Stimulated activated naive B cell treated with anti-CD40 and anti-IgM and Interleukin-4, amounts not matched to agents 10 μg/mL and 1 μg/mL and 100 μg/mL, for 72 hours (primary cell): ENCODE data around the gene SNTN.
"Not testable (repeated sequence)": the region's sequence is repeated elsewhere in the genome, so short reads cannot be mapped to it uniquely, and the experiment has no call there.

Experiments
- ATAC-seq, 2 donors: fragments of 150-1000 bp; cut with Tn5 transposase; replicated peaks; 2 replicates each; pipeline ENCODE4 v1.10.0; 2021; ENCODE audit warnings: moderate library complexity in 1 of 2
- DNase-seq: peaks from one replicate; pipeline ENCODE4 v3.0.0; 2021
- H3K27ac Mint-ChIP-seq: one replicate; pipeline ENCODE4 v1.8.0; 2022; ENCODE audit warnings: mild to moderate bottlenecking, mixed read lengths
- H3K27me3 Mint-ChIP-seq, 2 donors: one replicate each; pipeline ENCODE4 v1.8.0; 2022; ENCODE audit warnings: mixed read lengths in 2 of 2
- H3K36me3 Mint-ChIP-seq, 2 donors: one replicate each; pipeline ENCODE4 v1.8.0; 2022; ENCODE audit warnings: mixed read lengths in 2 of 2, mild to moderate bottlenecking in 1 of 2
- H3K4me1 Mint-ChIP-seq, 2 donors: one replicate each; pipeline ENCODE4 v1.8.0; 2022; ENCODE audit warnings: mixed read lengths in 2 of 2, mild to moderate bottlenecking in 1 of 2
- H3K4me3 Mint-ChIP-seq, 2 donors: one replicate each; pipeline ENCODE4 v1.8.0; 2022; ENCODE audit warnings: mild to moderate bottlenecking in 2 of 2, mixed read lengths in 2 of 2, moderate library complexity in 1 of 2
- H3K9me3 Mint-ChIP-seq, 2 donors: one replicate each; pipeline ENCODE4 v1.8.0; 2022; ENCODE audit warnings: mixed read lengths in 2 of 2, mild to moderate bottlenecking in 1 of 2

Gene SNTN

GRCh38 chr3:63652066-63652725 lies at the start of gene SNTN:
Gene SNTN, plus strand, starts transcription at chr3:63652675. Its CDS starts 13 bp downstream, at chr3:63652688.
- Mint-ChIP-seq H3K36me3 (no peaks in the 10 kb centered on the region), H3K27ac (no peak within 1 kb of the TSS), H3K27me3 (no peaks in the 10 kb centered on the region), H3K4me3 (no peak within 1 kb of the TSS), H3K4me1 (no peaks in the 10 kb centered on the region), H3K9me3 (peaks cover 4 to 10% of the 10 kb centered on the region in 2 donors)
- DNase-seq (no peak), ATAC-seq (no peak)

- peaks cover 0 to 2% of the 10 kb centered on the region in 2 donors for H3K9me3 Mint-ChIP-seq
- no peak for DNase-seq
- no peaks in the 10 kb centered on the region for H3K36me3 Mint-ChIP-seq
- no peak for ATAC-seq
- no peaks in the 10 kb centered on the region for H3K27me3 Mint-ChIP-seq
- no peak overlapping the region for H3K4me3 Mint-ChIP-seq
- H3K4me1 Mint-ChIP-seq: no peaks in the 10 kb centered on the region
- no peak overlapping the region for H3K27ac Mint-ChIP-seq
Observed at GRCh38 chr3:63607716-63608115, 44.8 kb upstream of the SNTN start.

- no peaks in the 10 kb centered on the region for H3K27me3 Mint-ChIP-seq
- no peaks in the 10 kb centered on the region for H3K36me3 Mint-ChIP-seq
- ATAC-seq (no peak), DNase-seq (no peak)
- H3K27ac Mint-ChIP-seq: no peak overlapping the region
- no peaks in the 10 kb centered on the region for H3K4me1 Mint-ChIP-seq
- no peaks in the 10 kb centered on the region for H3K9me3 Mint-ChIP-seq
- no peak overlapping the region for H3K4me3 Mint-ChIP-seq
Observed at GRCh38 chr3:63609408-63609807, 43.1 kb upstream of the SNTN start.

- H3K4me3 Mint-ChIP-seq: no peak overlapping the region
- no peak overlapping the region for H3K27ac Mint-ChIP-seq
- no peaks in the 10 kb centered on the region for H3K9me3 Mint-ChIP-seq
- no peaks in the 10 kb centered on the region for H3K27me3 Mint-ChIP-seq
- H3K36me3 Mint-ChIP-seq: no peaks in the 10 kb centered on the region
- H3K4me1 Mint-ChIP-seq: no peaks in the 10 kb centered on the region
- DNase-seq: no peak
- no peak for ATAC-seq
Observed at GRCh38 chr3:63609834-63610233, 42.6 kb upstream of the SNTN start.

- ATAC-seq: no peak
- H3K9me3 Mint-ChIP-seq: no peaks in the 10 kb centered on the region
- no peak overlapping the region for H3K4me3 Mint-ChIP-seq
- no peak for DNase-seq
- H3K27ac Mint-ChIP-seq: no peak overlapping the region
- no peaks in the 10 kb centered on the region for H3K4me1 Mint-ChIP-seq
- no peaks in the 10 kb centered on the region for H3K36me3 Mint-ChIP-seq
- H3K27me3 Mint-ChIP-seq: no peaks in the 10 kb centered on the region
Observed at GRCh38 chr3:63611382-63611781, 41.1 kb upstream of the SNTN start.

GRCh38 chr3:63613561-63613960 lies 38.9 kb upstream of the SNTN start:
- DNase-seq: no peak
- Mint-ChIP-seq H3K4me3 (no peak overlapping the region), H3K27me3 (no peaks in the 10 kb centered on the region), H3K9me3 (no peaks in the 10 kb centered on the region), H3K4me1 (no peaks in the 10 kb centered on the region), H3K27ac (no peak overlapping the region), H3K36me3 (no peaks in the 10 kb centered on the region)
- no peak for ATAC-seq

- H3K36me3 Mint-ChIP-seq: no peaks in the 10 kb centered on the region
- H3K4me3 Mint-ChIP-seq: no peak overlapping the region
- H3K4me1 Mint-ChIP-seq: no peaks in the 10 kb centered on the region
- H3K9me3 Mint-ChIP-seq: peaks cover 5 to 8% of the 10 kb centered on the region in 2 donors
- no peaks in the 10 kb centered on the region for H3K27me3 Mint-ChIP-seq
- no peak for DNase-seq
- ATAC-seq: no peak
- H3K27ac Mint-ChIP-seq: no peak overlapping the region
Observed at GRCh38 chr3:63617391-63617790, 35.1 kb upstream of the SNTN start.

GRCh38 chr3:63624941-63625560 lies 27.4 kb upstream of the SNTN start:
- ATAC-seq (no peak), DNase-seq (no peak)
- Mint-ChIP-seq H3K27me3 (no peaks in the 10 kb centered on the region), H3K9me3 (peaks cover 5 to 8% of the 10 kb centered on the region in 2 donors), H3K4me3 (no peak overlapping the region), H3K36me3 (no peaks in the 10 kb centered on the region), H3K27ac (no peak overlapping the region), H3K4me1 (no peaks in the 10 kb centered on the region)

GRCh38 chr3:63631670-63632069 lies 20.8 kb upstream of the SNTN start:
- Mint-ChIP-seq H3K4me1 (no peaks in the 10 kb centered on the region), H3K27ac (no peak overlapping the region), H3K4me3 (no peak overlapping the region), H3K9me3 (peaks cover 4 to 7% of the 10 kb centered on the region in 2 donors), H3K27me3 (no peaks in the 10 kb centered on the region), H3K36me3 (no peaks in the 10 kb centered on the region)
- no peak for ATAC-seq
- no peak for DNase-seq

GRCh38 chr3:63635186-63635585 lies 17.3 kb upstream of the SNTN start:
- peaks cover 6 to 11% of the 10 kb centered on the region in 2 donors for H3K9me3 Mint-ChIP-seq
- peaks cover 0 to 6% of the 10 kb centered on the region in 2 donors for H3K27me3 Mint-ChIP-seq
- DNase-seq (no peak), ATAC-seq (no peak)
- H3K36me3 Mint-ChIP-seq: no peaks in the 10 kb centered on the region
- H3K4me3 Mint-ChIP-seq: no peak overlapping the region
- no peak overlapping the region for H3K27ac Mint-ChIP-seq
- no peaks in the 10 kb centered on the region for H3K4me1 Mint-ChIP-seq

GRCh38 chr3:63639806-63640205 lies 12.7 kb upstream of the SNTN start:
- Mint-ChIP-seq H3K27ac (no peak overlapping the region), H3K4me1 (no peaks in the 10 kb centered on the region), H3K36me3 (no peaks in the 10 kb centered on the region), H3K27me3 (peaks cover 3 to 6% of the 10 kb centered on the region in 2 donors), H3K4me3 (no peak overlapping the region), H3K9me3 (peaks cover 7 to 9% of the 10 kb centered on the region in 2 donors)
- ATAC-seq (no peak), DNase-seq (no peak)

- Mint-ChIP-seq H3K4me3 (no peak overlapping the region), H3K4me1 (no peaks in the 10 kb centered on the region), H3K27me3 (peaks cover 3 to 6% of the 10 kb centered on the region in 2 donors), H3K9me3 (peaks cover 3 to 9% of the 10 kb centered on the region in 2 donors), H3K36me3 (no peaks in the 10 kb centered on the region), H3K27ac (no peak overlapping the region)
- ATAC-seq (no peak), DNase-seq (no peak)
Observed at GRCh38 chr3:63642488-63642887, 10.0 kb upstream of the SNTN start.

- Mint-ChIP-seq H3K4me3 (no peak overlapping the region), H3K4me1 (no peaks in the 10 kb centered on the region), H3K27ac (no peak overlapping the region), H3K27me3 (peaks cover 0 to 3% of the 10 kb centered on the region in 2 donors), H3K36me3 (no peaks in the 10 kb centered on the region), H3K9me3 (peaks cover 7 to 9% of the 10 kb centered on the region in 2 donors)
- no peak for ATAC-seq
- no peak for DNase-seq
Observed at GRCh38 chr3:63644212-63644797, 8.2 kb upstream of the SNTN start.

GRCh38 chr3:63644928-63645781 lies 7.3 kb upstream of the SNTN start:
- not testable (repeated sequence) for ATAC-seq, H3K9me3 Mint-ChIP-seq, H3K27ac Mint-ChIP-seq, H3K27me3 Mint-ChIP-seq, H3K4me1 Mint-ChIP-seq, H3K4me3 Mint-ChIP-seq, H3K36me3 Mint-ChIP-seq, DNase-seq
